MM.1S (cell line): ENCODE data around the gene ZNF385D.

Experiments
- CTCF ChIP-seq: fragments of 300-600 bp; sonication (generic); IDR thresholded peaks from 2 replicates; pipeline ENCODE4 v1.5.1; 2016; ENCODE audit warnings: antibody characterized with exemption, low read length, mixed read lengths
- EZH2 ChIP-seq: fragments of 300-600 bp; sonication (generic); optimal IDR thresholded peaks from 2 replicates; pipeline ENCODE3; 2017; ENCODE audit warnings: low read depth, mild to moderate bottlenecking, antibody characterized with exemption, low read length, mixed read lengths

DNA sequence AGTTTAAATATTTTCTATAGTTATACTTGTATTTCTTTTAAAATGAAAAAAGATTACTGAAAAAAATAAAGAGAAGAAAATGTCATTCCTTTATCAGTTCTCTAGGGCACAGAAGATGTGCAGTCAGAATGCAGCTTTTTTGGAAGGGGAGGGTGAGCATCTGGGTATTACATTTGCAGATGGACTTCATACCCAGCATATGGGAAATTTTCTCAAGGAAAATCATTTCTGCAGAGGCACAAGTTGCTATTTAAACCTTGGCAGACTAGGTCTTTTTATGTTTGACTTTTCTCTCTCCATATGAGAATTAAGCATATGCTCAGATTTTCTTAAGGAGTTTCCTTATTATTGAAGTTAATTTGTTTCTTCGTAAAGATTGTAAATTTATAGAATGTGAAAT is 39.5 kb upstream of the ZNF385D start:
- no peak for TF ChIP-seq CTCF
- TF ChIP-seq EZH2 = no peak
